ENCODE measurements around the gene OCA2. TPM values are rescaled to one million over a fixed set of nuclear protein-coding genes. Genes with fewer than 3 reads are reported as not detected.

The OCA2 gene
- total and polyA plus RNA-seq, 2 of the 8 experiments (the other 6 are each of a cell fraction or from before 2014, with no cell fraction given), result 0.20 TPM

DNA sequence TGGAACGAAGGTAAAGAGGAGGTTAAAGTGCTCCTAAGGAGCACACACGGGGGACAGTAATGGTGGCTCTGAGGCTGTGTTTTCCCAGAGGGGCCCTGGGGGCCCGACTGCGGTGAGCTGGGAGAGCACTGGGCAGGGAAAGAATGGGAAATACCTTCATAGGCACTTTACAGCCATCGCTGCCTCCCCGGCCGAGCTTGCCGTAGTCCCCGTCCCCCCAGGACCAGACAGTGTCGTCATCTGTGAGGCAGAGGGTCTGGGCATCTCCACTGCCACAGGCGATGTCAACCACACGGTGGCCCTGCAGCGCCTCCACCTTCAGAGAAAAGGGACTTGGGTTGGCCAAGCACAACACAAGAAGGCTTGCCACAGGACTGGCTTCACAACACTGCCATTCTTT is 32.8 kb upstream of the OCA2 start:
- Histone ChIP-seq H3K4ac (replicated peaks; ENCODE audit: insufficient read length, low read depth, low read length) (no peak overlapping the region), H2BK120ac (replicated peaks; ENCODE audit: low read depth, low read length) (no peak overlapping the region), H3K79me2 (ENCODE audit: control insufficient read depth in 1 of 2, insufficient read depth in 2 of 2, low read length in 2 of 2) (no peaks in the 10 kb centered on the region; a peak in 1 of 4 replicates), H3K4me3 (ENCODE audit: extremely low read depth in 1 of 4, insufficient read depth in 2 of 4, low read depth in 3 of 4, low read length in 4 of 4) (no peak overlapping the region), H2AFZ (ENCODE audit: low read length) (no peak overlapping the region), H4K20me1 (replicated peaks in 1 of 2; ENCODE audit: control insufficient read depth in 1 of 2, insufficient read depth in 2 of 2, low read length in 2 of 2) (peaks cover 4 to 5% of the 10 kb centered on the region in 2 experiments), H3K14ac (ENCODE audit: insufficient read length) (no peak overlapping the region), H3K36me3 (ENCODE audit: control insufficient read depth in 2 of 4, insufficient read depth in 4 of 4, low read length in 3 of 4) (peaks cover 6 to 31% (median 18%) of the 10 kb centered on the region in 4 experiments; a peak in 7 of 8 replicates), H3K27ac (ENCODE audit: low read depth, low read length) (no peak overlapping the region), H3K4me2 (ENCODE audit: insufficient read depth in 1 of 2, low read depth in 2 of 2, low read length in 2 of 2) (no peak overlapping the region), H3K4me1 (replicated peaks in 1 of 4; ENCODE audit: control insufficient read depth in 3 of 4, insufficient read depth in 4 of 4, low read length in 3 of 4) (peaks cover 0 to 8% (median 4%) of the 10 kb centered on the region in 4 experiments; a peak in 5 of 7 replicates), H3K18ac (ENCODE audit: extremely low read depth, low read length) (no peak overlapping the region), H4K8ac (ENCODE audit: extremely low read depth, insufficient read depth, low read length) (no peak overlapping the region), H4K5ac (ENCODE audit: insufficient read length, low read depth, low read length) (no peak overlapping the region), H4K91ac (replicated peaks; ENCODE audit: insufficient read length, low read length) (no peak overlapping the region), H3K9ac (replicated peaks in 1 of 4; ENCODE audit: extremely low read depth in 1 of 4, low read depth in 3 of 4, low read length in 3 of 4) (no peak overlapping the region), H2BK5ac (ENCODE audit: low read depth, low read length) (0 out of 2 replicates have a peak overlapping the region, but pooled peaks have one; percentile 41), H2BK12ac (ENCODE audit: low read depth, low read length) (no peak overlapping the region), H2BK20ac (ENCODE audit: low read length) (no peak overlapping the region), H2BK15ac (ENCODE audit: low read length) (no peak overlapping the region), H2AK5ac (ENCODE audit: low read depth, low read length) (no peak overlapping the region), H3K79me1 (ENCODE audit: low read depth, low read length) (peaks cover 2% of the 10 kb centered on the region; the same call in 1 of the 2 replicates), H3K9me3 (ENCODE audit: insufficient read depth in 2 of 2, low read depth in 1 of 2, low read length in 1 of 2) (no peaks in the 10 kb centered on the region), H3K23ac (ENCODE audit: insufficient read length) (no peak overlapping the region), H3K56ac (replicated peaks; ENCODE audit: insufficient read length, low read depth, low read length) (no peak overlapping the region), H3K27me3 (replicated peaks in 1 of 4; ENCODE audit: control insufficient read depth in 3 of 4, extremely low read depth in 1 of 4, insufficient read depth in 3 of 4, low read length in 3 of 4) (no peaks in the 10 kb centered on the region), H3K23me2 (ENCODE audit: low read depth, low read length) (0 out of 2 replicates have a peak, but pooled peaks cover 1% of the 10 kb centered on the region)
- POLR2A ChIA-PET (ENCODE audit: partially characterized antibody), result no interaction called here
- FAIRE-seq (no peak), DNase-seq (ENCODE audit: low read depth in 1 of 2, low spot score in 2 of 2) (no peak)
- CTCF ChIA-PET (ENCODE audit: partially characterized antibody), result no interaction called here
- 88% methylated on average over 13 of the region's 13 CpGs; no CpG with 5 or more reads in 1 of the 2 experiments for WGBS, 2 experiments (ENCODE audit: extremely low coverage in 1 of 2, insufficient coverage in 1 of 2, insufficient read length in 1 of 2, insufficient replicate concordance in 2 of 2, low coverage in 1 of 2, low lambda C conversion rate in 2 of 2, missing lambda C conversion rate in 1 of 2)
- no peak for TF ChIP-seq CBX5 (IDR thresholded peaks at IDR 0.05; ENCODE audit: low read depth, low read length)
- TF ChIP-seq SP1 (IDR thresholded peaks at IDR 0.05; ENCODE audit: low read depth, low read length), result no peak
- no peak for TF ChIP-seq SUZ12 (IDR thresholded peaks at IDR 0.05; ENCODE audit: low read length)
- no peak for TF ChIP-seq TAF7 (optimal IDR thresholded peaks at IDR 0.05; ENCODE audit: borderline replicate concordance, low read depth, low read length)
- no peak for TF ChIP-seq EP300 (IDR thresholded peaks at IDR 0.05; ENCODE audit: borderline replicate concordance in 1 of 2, low read depth in 2 of 2, low read length in 2 of 2)
- no peak for TF ChIP-seq MAFK (IDR thresholded peaks at IDR 0.05; ENCODE audit: low read depth, low read length)
- TF ChIP-seq BRCA1 (IDR thresholded peaks at IDR 0.05; ENCODE audit: low read depth, low read length), result no peak
- no peak for TF ChIP-seq HDAC2 (IDR thresholded peaks at IDR 0.05; ENCODE audit: borderline replicate concordance in 1 of 2, low read depth in 2 of 2, low read length in 2 of 2)
- no peak for TF ChIP-seq PHF8 (conservative IDR thresholded peaks at IDR 0.05; ENCODE audit: low read depth, low read length)
- TF ChIP-seq CBX8 (IDR thresholded peaks at IDR 0.05; ENCODE audit: borderline replicate concordance, low read depth, low read length), result no peak
- no peak for TF ChIP-seq SP4 (IDR thresholded peaks at IDR 0.05; ENCODE audit: low read length)
- no peak for TF ChIP-seq SRF (IDR thresholded peaks at IDR 0.05; ENCODE audit: low read depth, low read length)
- TF ChIP-seq NRF1 (IDR thresholded peaks at IDR 0.05; ENCODE audit: low read depth, low read length), result no peak
- no peak for TF ChIP-seq GTF2F1 (IDR thresholded peaks at IDR 0.05; ENCODE audit: borderline replicate concordance, low read depth, low read length)

Data from H1 (cell line).